ENCODE results near the gene LNPEP. TPM values are rescaled to one million over a fixed set of nuclear protein-coding genes. Genes with fewer than 3 reads are reported as not detected.

The LNPEP gene
- total RNA-seq, 1 experiment from 2014 or later: 18.8 TPM

DNA sequence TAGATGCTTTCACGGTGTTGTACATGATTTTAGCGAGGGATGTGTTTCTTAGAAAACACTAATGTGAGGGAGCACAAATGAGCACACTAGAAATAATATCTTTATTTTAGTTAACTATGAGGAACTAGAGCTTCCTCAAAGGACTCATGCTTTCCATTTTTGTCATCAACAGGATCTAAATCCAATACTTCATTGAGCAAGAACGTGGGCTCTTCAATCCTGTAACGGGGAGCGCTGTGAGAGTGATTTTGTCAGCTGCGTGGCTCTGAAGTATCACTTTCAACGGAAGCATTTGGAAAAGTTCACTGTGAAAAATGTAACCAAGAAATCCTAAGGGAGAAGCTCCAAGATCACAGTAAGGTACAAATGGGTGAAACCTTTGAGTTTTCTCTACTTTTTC is 113.3 kb downstream of the LNPEP start:
- H3K36me3 ChIP-seq (ENCODE audit: low read depth): no peaks in the 10 kb centered on the region
- H3K27me3 ChIP-seq (ENCODE audit: insufficient read depth, low read depth): no peaks in the 10 kb centered on the region
- POLR2A ChIA-PET (ENCODE audit: unreplicated experiment): no interaction called here
- intact Hi-C loops (cut with micrococcal nuclease; ENCODE audit: unreplicated experiment): no loop called here
- no peak for DNase-seq
- no peak overlapping the region for H3K4me2 ChIP-seq
- H4K20me1 ChIP-seq (ENCODE audit: insufficient read depth): no peaks in the 10 kb centered on the region
- no peak overlapping the region for H3K4me3 ChIP-seq
- H3K9me2 ChIP-seq (ENCODE audit: insufficient read depth): no peaks in the 10 kb centered on the region; the same call in 1 of the 2 replicates
- TF ChIP-seq EZH2 (IDR thresholded peaks at IDR 0.05; ENCODE audit: low read depth): no peak
- TF ChIP-seq, protein P1, sequence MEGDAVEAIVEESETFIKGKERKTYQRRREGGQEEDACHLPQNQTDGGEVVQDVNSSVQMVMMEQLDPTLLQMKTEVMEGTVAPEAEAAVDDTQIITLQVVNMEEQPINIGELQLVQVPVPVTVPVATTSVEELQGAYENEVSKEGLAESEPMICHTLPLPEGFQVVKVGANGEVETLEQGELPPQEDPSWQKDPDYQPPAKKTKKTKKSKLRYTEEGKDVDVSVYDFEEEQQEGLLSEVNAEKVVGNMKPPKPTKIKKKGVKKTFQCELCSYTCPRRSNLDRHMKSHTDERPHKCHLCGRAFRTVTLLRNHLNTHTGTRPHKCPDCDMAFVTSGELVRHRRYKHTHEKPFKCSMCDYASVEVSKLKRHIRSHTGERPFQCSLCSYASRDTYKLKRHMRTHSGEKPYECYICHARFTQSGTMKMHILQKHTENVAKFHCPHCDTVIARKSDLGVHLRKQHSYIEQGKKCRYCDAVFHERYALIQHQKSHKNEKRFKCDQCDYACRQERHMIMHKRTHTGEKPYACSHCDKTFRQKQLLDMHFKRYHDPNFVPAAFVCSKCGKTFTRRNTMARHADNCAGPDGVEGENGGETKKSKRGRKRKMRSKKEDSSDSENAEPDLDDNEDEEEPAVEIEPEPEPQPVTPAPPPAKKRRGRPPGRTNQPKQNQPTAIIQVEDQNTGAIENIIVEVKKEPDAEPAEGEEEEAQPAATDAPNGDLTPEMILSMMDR (conservative IDR thresholded peaks at IDR 0.05): no peak
- no peak overlapping the region for H3K27ac ChIP-seq
- no peaks in the 10 kb centered on the region for H3F3A ChIP-seq (ENCODE audit: insufficient read depth, low read depth)
- CTCF ChIA-PET: no interaction called here
- no peak overlapping the region for H2AFZ ChIP-seq
- H3K79me2 ChIP-seq (ENCODE audit: low read depth): no peaks in the 10 kb centered on the region
- H3K4me1 ChIP-seq (replicated peaks; ENCODE audit: insufficient read depth): no peaks in the 10 kb centered on the region
- no peaks in the 10 kb centered on the region for H3K9me3 ChIP-seq (ENCODE audit: insufficient read depth, low read depth)
- BruUV-seq (replicated peaks): no TSS peak

- Histone ChIP-seq H3K4me2 (no peak overlapping the region), H3K4me1 (replicated peaks; ENCODE audit: insufficient read depth) (no peaks in the 10 kb centered on the region), H3K79me2 (ENCODE audit: low read depth) (no peaks in the 10 kb centered on the region), H2AFZ (no peak overlapping the region), H4K20me1 (ENCODE audit: insufficient read depth) (no peaks in the 10 kb centered on the region), H3K9me3 (ENCODE audit: insufficient read depth, low read depth) (no peaks in the 10 kb centered on the region; the same call in 1 of the 2 replicates), H3K36me3 (ENCODE audit: low read depth) (no peaks in the 10 kb centered on the region), H3K4me3 (no peak overlapping the region), H3K27ac (no peak overlapping the region), H3K9me2 (ENCODE audit: insufficient read depth) (no peaks in the 10 kb centered on the region; the same call in 1 of the 2 replicates), H3K27me3 (ENCODE audit: insufficient read depth, low read depth) (no peaks in the 10 kb centered on the region), H3F3A (ENCODE audit: insufficient read depth, low read depth) (no peaks in the 10 kb centered on the region)
- intact Hi-C loops (cut with micrococcal nuclease; ENCODE audit: unreplicated experiment): no loop called here
- ChIA-PET POLR2A (ENCODE audit: unreplicated experiment) (no interaction called here), CTCF (no interaction called here)
- no TSS peak for BruUV-seq (replicated peaks)
- TF ChIP-seq EZH2 (IDR thresholded peaks at IDR 0.05; ENCODE audit: low read depth): no peak
- TF ChIP-seq, protein P1 (conservative IDR thresholded peaks at IDR 0.05): no peak
- DNase-seq: no peak
These were observed 120.4 kb downstream of the LNPEP start for GRCh38 chr5:97056263-97056662.

DNA sequence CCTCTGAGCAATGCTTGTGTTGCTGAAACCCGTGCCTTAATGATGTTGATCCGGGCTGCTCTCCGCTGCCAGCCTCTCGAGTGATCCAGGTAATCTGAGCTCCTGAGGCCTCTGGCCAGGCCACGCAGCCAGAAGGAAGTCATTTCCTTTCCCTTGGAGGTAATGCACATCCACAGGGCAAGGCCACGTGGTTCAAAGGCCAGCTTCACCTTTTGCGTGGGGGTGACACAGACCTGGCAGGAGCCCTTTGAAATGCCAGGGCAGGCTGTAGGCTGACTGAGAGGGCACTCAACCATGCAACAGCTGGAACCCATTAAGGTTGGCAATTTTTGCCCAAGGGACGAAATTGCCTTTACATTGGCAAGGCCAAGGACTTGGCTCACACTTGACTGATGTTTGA is 126.2 kb downstream of the LNPEP start:
- CTCF ChIA-PET: no interaction called here
- intact Hi-C loops (cut with micrococcal nuclease; ENCODE audit: unreplicated experiment): no loop called here
- no peak for DNase-seq
- H2AFZ ChIP-seq: no peak overlapping the region
- no peak overlapping the region for H3K4me2 ChIP-seq
- no peaks in the 10 kb centered on the region for H3K36me3 ChIP-seq (ENCODE audit: low read depth)
- no TSS peak for BruUV-seq (replicated peaks)
- H3K4me1 ChIP-seq (replicated peaks; ENCODE audit: insufficient read depth): peaks cover 8% of the 10 kb centered on the region
- no peaks in the 10 kb centered on the region; the same call in 1 of the 2 replicates for H3K9me3 ChIP-seq (ENCODE audit: insufficient read depth, low read depth)
- H3K27me3 ChIP-seq (ENCODE audit: insufficient read depth, low read depth): no peaks in the 10 kb centered on the region
- no peak overlapping the region for H3K4me3 ChIP-seq
- H4K20me1 ChIP-seq (ENCODE audit: insufficient read depth): no peaks in the 10 kb centered on the region
- H3K27ac ChIP-seq: no peak overlapping the region
- no peaks in the 10 kb centered on the region for H3F3A ChIP-seq (ENCODE audit: insufficient read depth, low read depth)
- TF ChIP-seq EZH2 (IDR thresholded peaks at IDR 0.05; ENCODE audit: low read depth): no peak
- TF ChIP-seq, protein P1 (conservative IDR thresholded peaks at IDR 0.05): no peak
- no peaks in the 10 kb centered on the region for H3K79me2 ChIP-seq (ENCODE audit: low read depth)
- H3K9me2 ChIP-seq (ENCODE audit: insufficient read depth): no peaks in the 10 kb centered on the region
- POLR2A ChIA-PET (ENCODE audit: unreplicated experiment): no interaction called here
